SKM-1 treated with dmso at 0.1 percent for 144 hours (cell line): ENCODE results near the gene ITGA1.

Experiments
- DNase-seq: peaks from one replicate; lab custom pipeline; 2025; ENCODE audit not compliant: unreplicated experiment; lab: John Stamatoyannopoulos, UW

ITGA1 gene

GRCh38 chr5:52989781-52990527, 202.2 kb downstream of the ITGA1 start:
- peak; percentile 18 for DNase-seq

GRCh38 chr5:52990528-52990925, 202.8 kb downstream of the ITGA1 start:
- no peak for DNase-seq

- DNase-seq: no peak
Observed at GRCh38 chr5:52993367-52993766, 205.7 kb downstream of the ITGA1 start.

- no peak for DNase-seq
Observed at GRCh38 chr5:52994266-52994665, 206.6 kb downstream of the ITGA1 start.

- no peak for DNase-seq
Observed at GRCh38 chr5:52995095-52995494, 207.4 kb downstream of the ITGA1 start.

- DNase-seq: no peak
Observed at GRCh38 chr5:52995914-52996313, 208.2 kb downstream of the ITGA1 start.

GRCh38 chr5:52996979-52997378, 209.3 kb downstream of the ITGA1 start:
- DNase-seq: no peak

- DNase-seq: no peak
Observed at GRCh38 chr5:52997424-52997823, 209.7 kb downstream of the ITGA1 start.

- DNase-seq: no peak
Observed at GRCh38 chr5:52998552-52999313, 211.0 kb downstream of the ITGA1 start.

GRCh38 chr5:52999344-52999949, 211.7 kb downstream of the ITGA1 start:
- no peak for DNase-seq

- DNase-seq: no peak
Observed at GRCh38 chr5:53001541-53001940, 213.8 kb downstream of the ITGA1 start.

- no peak for DNase-seq
Observed at GRCh38 chr5:53002491-53002890, 214.8 kb downstream of the ITGA1 start.

GRCh38 chr5:53003144-53003543, 215.4 kb downstream of the ITGA1 start:
- DNase-seq: no peak

- DNase-seq: no peak
Observed at GRCh38 chr5:53006911-53007890, 219.5 kb downstream of the ITGA1 start.

- no peak for DNase-seq
Observed at GRCh38 chr5:53008751-53009150, 221.0 kb downstream of the ITGA1 start.
